DMS114 treated with DMSO at 0.1 percent for 48 hours (cell line): ENCODE data around the gene BOLA3.
"Not testable (repeated sequence)": the region's sequence is repeated elsewhere in the genome, so short reads cannot be mapped to it uniquely, and the experiment has no call there.

Experiments
- DNase-seq: peaks from one replicate; lab custom pipeline; 2025; ENCODE audit not compliant: unreplicated experiment; lab: John Stamatoyannopoulos, UW

The BOLA3 gene, protein sequence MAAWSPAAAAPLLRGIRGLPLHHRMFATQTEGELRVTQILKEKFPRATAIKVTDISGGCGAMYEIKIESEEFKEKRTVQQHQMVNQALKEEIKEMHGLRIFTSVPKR

DNA sequence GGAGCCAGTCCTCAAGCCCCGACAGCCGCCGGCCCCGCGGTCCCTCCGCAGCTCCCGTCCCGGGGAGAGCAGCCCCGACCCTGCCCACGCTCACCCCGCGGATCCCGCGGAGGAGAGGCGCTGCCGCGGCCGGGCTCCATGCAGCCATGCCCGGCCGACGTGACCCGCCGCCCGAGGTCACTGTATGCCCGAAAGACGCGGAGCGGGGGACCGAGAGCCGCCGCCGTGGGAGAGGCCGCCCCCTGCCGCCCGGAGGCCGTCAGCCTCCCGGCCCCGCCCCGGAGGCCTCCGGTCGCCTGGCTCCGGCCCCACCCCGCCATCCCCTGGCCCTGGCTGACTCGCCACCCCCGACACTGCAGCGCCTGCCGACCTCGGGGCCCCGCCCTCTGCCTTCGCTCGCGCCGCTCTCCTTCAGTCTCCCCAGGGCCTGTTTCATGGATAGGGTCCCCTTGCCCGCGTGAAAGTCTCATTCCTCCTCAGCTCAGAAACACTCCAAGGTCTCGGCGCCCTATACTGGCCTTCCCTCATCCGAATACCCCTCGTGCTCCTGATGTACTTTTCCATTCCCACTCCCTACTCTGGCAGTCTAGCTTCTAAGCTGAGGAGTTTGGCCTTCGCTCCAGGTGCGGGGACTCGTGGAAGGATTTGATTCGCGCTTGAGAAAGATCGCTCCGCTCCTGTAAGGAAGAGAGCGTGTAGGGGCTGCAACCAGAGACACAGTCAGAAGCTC is at the start of gene BOLA3:
Gene BOLA3 (minus strand): TSS at position 186 of the 730 bp plus-strand sequence. CDS start 38 bp downstream, at position 148.
- peak; percentile 50 for DNase-seq

DNA sequence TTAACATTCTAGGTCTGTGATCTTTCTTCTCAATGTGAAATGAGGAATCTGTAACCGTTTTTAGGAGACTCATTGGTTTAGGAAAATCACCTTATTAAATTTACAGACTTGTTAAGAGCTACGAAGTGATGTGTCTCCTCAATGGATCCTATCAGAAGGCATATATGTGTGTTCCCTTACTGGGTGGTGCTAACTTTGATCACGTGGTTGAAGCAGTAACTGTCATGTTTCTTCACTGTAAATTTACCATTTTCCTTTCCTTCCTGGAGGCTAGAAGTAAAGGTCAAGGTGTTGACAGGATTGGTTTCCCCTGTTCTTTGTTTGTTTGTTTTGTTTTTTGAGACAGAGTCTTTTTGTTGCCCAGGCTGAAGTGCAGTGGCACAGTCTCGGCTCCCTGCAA is 49.3 kb upstream of the BOLA3 start:
- DNase-seq = no peak

- DNase-seq = no peak
Observed at GRCh38 chr2:74194799-74195198, 47.1 kb upstream of the BOLA3 start.

DNA sequence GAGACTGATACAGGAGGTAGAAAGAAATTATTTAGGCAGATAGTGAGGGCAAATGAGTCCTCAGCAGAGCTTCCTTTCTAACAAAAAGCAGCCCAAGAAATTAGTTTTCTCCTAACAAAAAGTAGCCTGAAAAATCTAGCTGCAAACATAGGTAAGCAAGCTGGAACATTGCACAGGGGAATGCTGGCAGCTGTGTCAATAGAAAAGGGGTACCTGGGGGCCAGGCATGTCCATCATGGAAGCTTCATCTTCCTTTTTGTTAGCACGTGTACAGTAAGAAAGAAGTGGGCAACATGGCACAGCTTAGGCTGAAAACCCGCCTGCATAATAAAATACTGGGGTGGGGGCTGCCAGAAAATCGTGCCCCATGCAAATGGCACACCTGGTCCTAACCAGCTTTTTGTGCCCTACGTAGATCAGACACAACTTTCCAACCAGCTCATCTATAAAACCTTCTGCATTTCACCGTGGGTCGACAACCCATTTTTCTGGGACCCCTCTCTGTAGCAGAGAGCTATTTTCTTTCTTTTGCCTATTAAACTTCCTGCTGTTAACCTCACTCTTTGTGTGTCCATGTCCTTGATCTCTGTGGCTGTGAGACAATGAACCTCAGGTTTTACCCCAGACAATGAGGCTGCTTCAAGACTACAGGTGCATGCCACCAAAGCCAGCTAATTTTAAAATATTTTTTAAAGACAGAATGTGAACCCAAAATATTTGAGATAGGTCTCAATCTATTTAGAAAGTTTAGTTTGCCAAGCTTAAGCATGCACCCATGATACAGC is 44.1 kb upstream of the BOLA3 start:
- DNase-seq = no peak

GRCh38 chr2:74188696-74189095 is 41.0 kb upstream of the BOLA3 start:
- DNase-seq = no peak

- no peak for DNase-seq
Observed at GRCh38 chr2:74188018-74188601, 40.4 kb upstream of the BOLA3 start.

- not testable (repeated sequence) for DNase-seq
Observed at GRCh38 chr2:74186706-74187105, 39.0 kb upstream of the BOLA3 start.

GRCh38 chr2:74186038-74186437 is 38.3 kb upstream of the BOLA3 start:
- no peak for DNase-seq

DNA sequence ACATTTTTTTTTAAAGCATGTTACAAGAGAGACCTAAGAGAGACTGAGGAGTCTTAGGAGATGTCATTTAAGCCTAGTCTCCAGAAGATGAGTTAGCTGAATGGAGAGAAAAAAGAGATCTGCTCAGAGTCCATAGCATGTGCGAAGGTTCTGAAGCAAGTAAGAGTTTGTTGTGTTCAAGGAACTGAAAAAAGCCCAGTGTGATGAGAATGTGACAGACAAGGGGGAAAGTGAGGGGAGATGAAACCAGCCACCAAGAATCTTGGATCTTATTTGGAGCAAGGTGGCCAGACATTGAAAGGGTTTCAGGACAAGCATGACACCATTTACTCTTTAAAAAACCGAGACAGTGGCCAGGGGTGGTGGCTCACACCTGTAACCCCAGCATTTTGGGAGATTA is 36.2 kb upstream of the BOLA3 start:
- DNase-seq = no peak

DNA sequence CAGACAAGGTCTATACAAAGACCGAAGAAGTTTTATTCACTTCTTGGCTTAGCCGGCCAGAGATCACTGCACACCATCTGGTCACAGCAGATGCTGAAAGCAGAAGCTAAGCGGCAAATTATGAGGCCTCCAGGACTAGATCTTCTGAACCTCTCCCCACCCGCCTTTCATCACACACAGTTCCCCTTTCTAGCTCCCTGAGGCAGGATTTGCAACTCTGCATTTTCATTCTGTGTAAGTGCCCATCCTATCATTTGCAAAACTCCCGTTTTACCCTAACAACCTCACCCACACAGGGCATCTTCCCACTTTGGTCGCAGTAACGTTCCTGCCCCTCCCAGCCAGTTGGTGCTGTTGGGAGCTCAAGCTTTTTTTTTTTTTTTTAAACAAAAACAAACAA is 34.0 kb upstream of the BOLA3 start:
- no peak for DNase-seq

- DNase-seq = no peak
Observed at GRCh38 chr2:74179063-74179865, 31.6 kb upstream of the BOLA3 start.

DNA sequence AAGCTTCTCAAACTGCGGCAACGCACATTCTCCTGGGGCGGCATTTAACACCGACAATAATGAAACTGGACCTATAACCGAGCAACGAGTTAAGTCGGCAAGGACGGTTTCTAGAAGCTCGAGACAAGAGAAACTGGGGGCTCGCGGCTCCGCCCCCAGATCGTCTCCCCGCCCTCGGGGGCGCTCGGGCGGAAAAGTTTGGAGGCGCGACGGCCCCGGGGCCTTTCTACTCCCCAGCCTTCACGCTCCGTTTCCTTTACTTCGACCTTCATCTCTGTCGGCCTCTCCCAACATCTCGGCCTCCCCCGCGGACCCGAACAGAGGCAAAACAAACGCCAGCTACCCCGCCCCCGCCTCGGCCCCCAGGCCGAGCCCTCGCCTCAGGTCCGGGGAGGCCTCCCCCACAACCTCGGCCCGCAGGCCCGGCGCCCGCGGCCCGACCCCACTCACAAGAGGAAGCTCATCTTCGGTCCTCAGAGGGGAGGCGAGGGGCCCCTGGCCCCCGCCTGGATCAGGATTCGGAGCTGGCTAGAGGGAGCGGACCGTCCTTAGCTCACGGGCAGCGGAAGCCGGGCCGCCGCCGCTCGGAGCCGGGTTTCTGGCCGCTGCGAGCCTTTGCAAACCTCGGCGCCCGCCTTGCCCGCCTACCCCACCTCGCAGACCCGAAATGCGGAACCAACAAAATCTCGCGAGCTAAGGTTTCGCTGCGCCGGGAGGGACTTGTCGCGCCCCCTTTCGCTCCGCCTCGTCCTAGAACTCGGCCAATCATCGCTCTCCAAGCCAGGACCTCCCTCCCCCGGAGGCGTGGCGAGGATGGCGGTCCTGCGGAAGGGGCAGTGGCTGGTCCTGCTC is 30.7 kb upstream of the BOLA3 start, which contains the start of gene MOB1A:
Gene MOB1A (minus strand): TSS at position 669 of the 852 bp plus-strand sequence. CDS start 205 bp downstream, at position 464.
- DNase-seq = peak; percentile 98

GRCh38 chr2:74177696-74178095 is 30.0 kb upstream of the BOLA3 start:
- DNase-seq = no peak

DNA sequence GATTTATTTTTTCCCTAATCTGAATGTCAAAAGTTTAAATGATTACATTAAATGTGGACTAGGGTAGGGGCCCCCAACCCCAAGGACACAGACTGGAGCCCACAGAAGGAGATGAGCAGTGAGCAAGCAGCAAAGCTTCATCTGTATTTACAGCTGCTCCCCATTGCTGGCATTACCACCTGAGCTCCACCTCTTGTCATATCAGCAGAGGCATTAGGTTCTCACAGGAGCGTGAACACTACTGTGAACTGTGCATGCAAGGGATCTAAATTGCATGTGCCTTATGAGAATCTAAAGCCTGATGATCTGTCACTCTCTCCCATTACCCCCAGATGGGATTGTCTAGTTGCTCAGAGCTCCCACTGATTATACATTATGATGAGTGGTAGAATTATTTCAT is 27.2 kb upstream of the BOLA3 start:
- no peak for DNase-seq

DNA sequence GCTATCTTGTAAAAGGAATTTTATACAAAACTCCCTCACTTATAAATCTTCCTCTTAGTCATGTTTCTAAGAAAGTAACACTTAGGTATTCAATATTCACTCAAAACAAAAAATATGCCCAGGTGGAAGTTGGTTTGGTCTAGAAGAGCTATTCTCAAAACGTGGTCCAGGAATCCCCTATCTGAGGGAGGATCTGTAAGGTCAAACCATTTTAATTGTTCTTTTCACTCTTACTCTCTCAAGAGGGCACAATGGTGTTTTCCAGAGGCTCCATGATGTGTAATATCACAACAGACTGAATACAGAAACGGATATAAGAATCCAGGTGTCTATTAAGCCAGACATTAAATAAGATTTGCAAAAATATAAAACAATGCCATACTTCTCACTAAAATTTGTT is 21.0 kb upstream of the BOLA3 start:
- DNase-seq = no peak

- DNase-seq = no peak
Observed at GRCh38 chr2:74164761-74165160, 17.0 kb upstream of the BOLA3 start.

- DNase-seq = no peak
Observed at GRCh38 chr2:74162951-74163350, 15.2 kb upstream of the BOLA3 start.

DNA sequence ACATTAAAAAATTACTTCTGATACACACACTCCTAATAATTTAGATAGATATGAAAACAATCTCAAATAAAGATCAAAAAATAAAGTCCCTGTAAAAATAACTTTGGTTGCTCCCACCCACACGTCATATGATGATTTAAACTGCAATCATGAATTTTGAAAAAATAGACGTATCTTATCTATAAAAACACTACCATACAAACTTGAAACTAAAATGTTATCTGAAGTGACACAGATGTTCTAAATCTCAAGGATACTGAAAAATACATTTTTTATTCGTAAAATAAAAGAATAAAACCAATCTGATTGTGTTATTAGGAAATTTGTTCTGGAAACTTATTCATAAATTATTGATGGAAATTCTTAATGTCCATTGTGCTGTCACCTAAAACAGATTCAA is 8.1 kb upstream of the BOLA3 start:
- DNase-seq = no peak

GRCh38 chr2:74152954-74153353 is 5.2 kb upstream of the BOLA3 start:
- DNase-seq = no peak
